Measurements from ENCODE around the gene TCP11L2.
A peak's percentile ranks its signal among the peaks of the same experiment; 100 is the strongest.

Gene TCP11L2

GRCh38 chr12:106344131-106344530 lies 41.6 kb downstream of the TCP11L2 start:
- no peak for DNase-seq (ENCODE audit: low spot score)
- no peak for TF ChIP-seq CTCF (IDR thresholded peaks at IDR 0.05; ENCODE audit: borderline replicate concordance, control extremely low read depth, extremely low read depth, insufficient read depth, missing control alignments)
- in situ Hi-C loops (cut with MboI; ENCODE audit: low sequenced_read_pairs, unreplicated experiment): no loop called here

- in situ Hi-C loops (cut with MboI; ENCODE audit: low sequenced_read_pairs, unreplicated experiment): no loop called here
- TF ChIP-seq CTCF (IDR thresholded peaks at IDR 0.05; ENCODE audit: borderline replicate concordance, control extremely low read depth, extremely low read depth, insufficient read depth, missing control alignments): no peak
- DNase-seq (ENCODE audit: low spot score): no peak
Observed at GRCh38 chr12:106345746-106346145, 43.2 kb downstream of the TCP11L2 start.

GRCh38 chr12:106348411-106348810 lies 45.9 kb downstream of the TCP11L2 start:
- no peak for DNase-seq (ENCODE audit: low spot score)
- in situ Hi-C loops (cut with MboI; ENCODE audit: low sequenced_read_pairs, unreplicated experiment): no loop called here
- TF ChIP-seq CTCF (IDR thresholded peaks at IDR 0.05; ENCODE audit: borderline replicate concordance, control extremely low read depth, extremely low read depth, insufficient read depth, missing control alignments): no peak

- TF ChIP-seq CTCF (IDR thresholded peaks at IDR 0.05; ENCODE audit: borderline replicate concordance, control extremely low read depth, extremely low read depth, insufficient read depth, missing control alignments): no peak
- in situ Hi-C loops (cut with MboI; ENCODE audit: low sequenced_read_pairs, unreplicated experiment): no loop called here
- DNase-seq (ENCODE audit: low spot score): no peak
Observed at GRCh38 chr12:106353175-106353574, 50.6 kb downstream of the TCP11L2 start.

GRCh38 chr12:106357549-106358395 lies 55.2 kb downstream of the TCP11L2 start, which contains the start of gene POLR3B:
Gene POLR3B, plus strand, starts transcription at chr12:106357748. Its CDS starts 132 bp downstream, at chr12:106357880.
- in situ Hi-C loops (cut with MboI; ENCODE audit: low sequenced_read_pairs, unreplicated experiment): no loop called here
- peak; percentile 92 for TF ChIP-seq CTCF (IDR thresholded peaks at IDR 0.05; ENCODE audit: borderline replicate concordance, control extremely low read depth, extremely low read depth, insufficient read depth, missing control alignments)
- DNase-seq (ENCODE audit: low spot score): peak; percentile 95

GRCh38 chr12:106358396-106359241 lies 56.1 kb downstream of the TCP11L2 start:
- in situ Hi-C loops (cut with MboI; ENCODE audit: low sequenced_read_pairs, unreplicated experiment): no loop called here
- no peak for DNase-seq (ENCODE audit: low spot score)
- no peak for TF ChIP-seq CTCF (IDR thresholded peaks at IDR 0.05; ENCODE audit: borderline replicate concordance, control extremely low read depth, extremely low read depth, insufficient read depth, missing control alignments)

Data from GM13976 (cell line).